ENCODE results near the gene NHLH2. TPM values are rescaled to one million over a fixed set of nuclear protein-coding genes. Genes with fewer than 3 reads are reported as not detected.

NHLH2 gene
- total and polyA plus RNA-seq, 10 of the 15 experiments (the other 5 are each of a cell fraction or from before 2014, with no cell fraction given): 0.01 to 0.08 (median 0.05) TPM; not detected in 6

Other genes with a start within 250 kb of the NHLH2 start
- 5.9 and 6.9 TPM in 2 replicates for gene VANGL1, start 199.2 kb downstream of the NHLH2 start, total RNA-seq (2014; rRNA removed)
- 5.2 and 6.4 TPM in 2 replicates for gene VANGL1, start 199.2 kb downstream of the NHLH2 start, total RNA-seq (2014; rRNA removed; fragmentation: Illumina TruSeq; extraction: Trizol)
- 10.6 and 12.4 TPM in 2 replicates for gene VANGL1, start 199.2 kb downstream of the NHLH2 start, total RNA-seq (2021)
- 2.7 and 3.1 TPM in 2 replicates for gene VANGL1, start 199.2 kb downstream of the NHLH2 start, polyA plus RNA-seq (2011; rRNA removed)
- gene VANGL1, start 199.2 kb downstream of the NHLH2 start, polyA plus RNA-seq (2014; fragmentation: Illumina TruSeq; extraction: Trizol): 6.4 and 8.2 TPM in 2 replicates
- 1 to 10 TPM in 1 of 2 experiments, under 1 TPM in 1; 0.71 to 1.2 TPM for gene VANGL1, start 199.2 kb downstream of the NHLH2 start, polyA plus RNA-seq (2014; fragmentation: Nextera tagmentation; extraction: Ambion mirVana)
- gene VANGL1, start 199.2 kb downstream of the NHLH2 start, polyA plus RNA-seq (2014; rRNA removed): 6.2 and 6.4 TPM in 2 replicates
- 10 to 100 TPM; 11.5 to 12.9 TPM for gene VANGL1, start 199.2 kb downstream of the NHLH2 start, polyA plus RNA-seq (2016; fragmentation: Nextera tagmentation; extraction: Ambion mirVana)
- gene CASQ2, start 72.4 kb downstream of the NHLH2 start, total RNA-seq (2014; rRNA removed): not detected in 2 replicates
- not detected in 2 replicates for gene CASQ2, start 72.4 kb downstream of the NHLH2 start, total RNA-seq (2014; rRNA removed; fragmentation: Illumina TruSeq; extraction: Trizol)
- not detected in 2 replicates for gene CASQ2, start 72.4 kb downstream of the NHLH2 start, total RNA-seq (2021)
- not detected in 2 replicates for gene CASQ2, start 72.4 kb downstream of the NHLH2 start, polyA plus RNA-seq (2011; rRNA removed)
- gene CASQ2, start 72.4 kb downstream of the NHLH2 start, polyA plus RNA-seq (2014; fragmentation: Illumina TruSeq; extraction: Trizol): not detected in 2 replicates
- not detected for gene CASQ2, start 72.4 kb downstream of the NHLH2 start, polyA plus RNA-seq (2014; fragmentation: Nextera tagmentation; extraction: Ambion mirVana)
- not detected in 2 replicates for gene CASQ2, start 72.4 kb downstream of the NHLH2 start, polyA plus RNA-seq (2014; rRNA removed)
- gene CASQ2, start 72.4 kb downstream of the NHLH2 start, polyA plus RNA-seq (2016; fragmentation: Nextera tagmentation; extraction: Ambion mirVana): not detected
- gene SLC22A15, start 135.4 kb upstream of the NHLH2 start, total RNA-seq (2014; rRNA removed): 0.11 and 0.27 TPM in 2 replicates
- 0.09 and 0.13 TPM in 2 replicates for gene SLC22A15, start 135.4 kb upstream of the NHLH2 start, total RNA-seq (2014; rRNA removed; fragmentation: Illumina TruSeq; extraction: Trizol)
- gene SLC22A15, start 135.4 kb upstream of the NHLH2 start, total RNA-seq (2021): 0.08 and 0.21 TPM in 2 replicates
- 2.8 and 3.8 TPM in 2 replicates for gene SLC22A15, start 135.4 kb upstream of the NHLH2 start, polyA plus RNA-seq (2011; rRNA removed)
- gene SLC22A15, start 135.4 kb upstream of the NHLH2 start, polyA plus RNA-seq (2014; fragmentation: Illumina TruSeq; extraction: Trizol): 0.24 and 0.59 TPM in 2 replicates
- under 1 TPM in 1 of 2 experiments, not detected in 1; 0.05 TPM for gene SLC22A15, start 135.4 kb upstream of the NHLH2 start, polyA plus RNA-seq (2014; fragmentation: Nextera tagmentation; extraction: Ambion mirVana)
- gene SLC22A15, start 135.4 kb upstream of the NHLH2 start, polyA plus RNA-seq (2014; rRNA removed): 0.28 and 0.33 TPM in 2 replicates
- gene SLC22A15, start 135.4 kb upstream of the NHLH2 start, polyA plus RNA-seq (2016; fragmentation: Nextera tagmentation; extraction: Ambion mirVana): under 1 TPM; 0.06 to 0.40 TPM

Data from GM12878 (cell line).